WTC11 (cell line): ENCODE measurements around the gene FHOD3. TPM values are rescaled to one million over a fixed set of nuclear protein-coding genes. Genes with fewer than 3 reads are reported as not detected.

Experiments used
- ATAC-seq: fragments of 200-7000 bp; cut with Tn5 transposase; 2 replicates; pipeline ENCODE4 v1.10.0; 2021; ENCODE audit warnings: mild to moderate bottlenecking, moderate library complexity
- CTCF ChIA-PET: fragments of 300-600 bp; sonication (Branson Sonifier 250); formaldehyde crosslinking; loops from one replicate; lab custom pipeline; 2021; ENCODE audit warnings: antibody characterized with exemption; lab: Charles Lee
- POLR2A ChIA-PET: fragments of 350-600 bp; sonication (Branson Sonifier 250); formaldehyde crosslinking; loops from one replicate; lab custom pipeline; 2021; ENCODE audit warnings: antibody characterized with exemption; lab: Charles Lee
- DNase-seq: peaks from one replicate; pipeline ENCODE4 v3.0.0; 2021; ENCODE audit warnings: low spot score
- H3K27ac Mint-ChIP-seq: 2 replicates; pipeline ENCODE4 v1.8.0; 2021; ENCODE audit warnings: mixed read lengths
- H3K27me3 Mint-ChIP-seq: 2 replicates; pipeline ENCODE4 v1.8.0; 2021; ENCODE audit warnings: low read depth, mild to moderate bottlenecking, moderate library complexity, mixed read lengths
- H3K36me3 Mint-ChIP-seq: 2 replicates; pipeline ENCODE4 v1.8.0; 2021; ENCODE audit warnings: mixed read lengths
- H3K4me1 Mint-ChIP-seq: 2 replicates; pipeline ENCODE4 v1.8.0; 2022; ENCODE audit warnings: mixed read lengths
- H3K4me3 Mint-ChIP-seq: 2 replicates; pipeline ENCODE4 v1.8.0; 2021; ENCODE audit warnings: mild to moderate bottlenecking, moderate library complexity, mixed read lengths
- H3K9me3 Mint-ChIP-seq: 2 replicates; pipeline ENCODE4 v1.8.0; 2021; ENCODE audit warnings: mixed read lengths
- EMX1 ChIP-seq: fragments of 250-450 bp; sonication (Bioruptor Pico); IDR thresholded peaks from 2 replicates; pipeline ENCODE4 v1.8.0; 2021; ENCODE audit warnings: mild to moderate bottlenecking
- ESRRA ChIP-seq: sonication (generic); formaldehyde crosslinking; IDR thresholded peaks from 2 replicates; pipeline ENCODE4 v1.8.1; 2022; ENCODE audit warnings: mild to moderate bottlenecking, missing genetic modification reagents, borderline replicate concordance
- GRHL2 ChIP-seq: fragments of 250-450 bp; sonication (Bioruptor Pico); IDR thresholded peaks from 2 replicates; pipeline ENCODE4 v1.8.0; 2022; ENCODE audit warnings: mild to moderate bottlenecking, moderate library complexity; ENCODE audit not compliant: insufficient replicate concordance, severe bottlenecking
- HMGA2 ChIP-seq: fragments of 250-450 bp; sonication (Bioruptor Pico); IDR thresholded peaks from 2 replicates; pipeline ENCODE4 v1.4.0; 2021; ENCODE audit warnings: mild to moderate bottlenecking, moderate library complexity
- JUN ChIP-seq: sonication (generic); formaldehyde crosslinking; IDR thresholded peaks from 2 replicates; pipeline ENCODE4 v1.8.0; 2023; ENCODE audit warnings: mild to moderate bottlenecking, missing genetic modification reagents
- PRRX2 ChIP-seq: fragments of 250-450 bp; sonication (Bioruptor Pico); IDR thresholded peaks from 2 replicates; pipeline ENCODE4 v1.8.0; 2021; ENCODE audit warnings: mild to moderate bottlenecking
- SP1 ChIP-seq: sonication (generic); formaldehyde crosslinking; conservative IDR thresholded peaks from 2 replicates; pipeline ENCODE4 v1.8.1; 2022; ENCODE audit warnings: missing genetic modification reagents
- TP53 ChIP-seq: sonication (generic); formaldehyde crosslinking; IDR thresholded peaks from 2 replicates; pipeline ENCODE4 v1.8.1; 2023; ENCODE audit warnings: mild to moderate bottlenecking, missing genetic modification reagents
- ZNF263 ChIP-seq: sonication (generic); formaldehyde crosslinking; IDR thresholded peaks from 2 replicates; pipeline ENCODE4 v1.8.1; 2022; ENCODE audit warnings: low read depth, mild to moderate bottlenecking, moderate library complexity, missing genetic modification reagents
- ZNF317 ChIP-seq: sonication (generic); formaldehyde crosslinking; IDR thresholded peaks from 2 replicates; pipeline ENCODE4 v1.8.1; 2023; ENCODE audit warnings: low read depth, mild to moderate bottlenecking, moderate library complexity, missing genetic modification reagents, borderline replicate concordance
- ZNF416 ChIP-seq: fragments of 250-450 bp; sonication (Bioruptor Pico); IDR thresholded peaks from 2 replicates; pipeline ENCODE4 v1.9.0; 2021; ENCODE audit warnings: mild to moderate bottlenecking, inconsistent platforms
- ZNF423 ChIP-seq: fragments of 250-450 bp; sonication (Bioruptor Pico); IDR thresholded peaks from 2 replicates; pipeline ENCODE4 v2.1.2; 2022; ENCODE audit warnings: mild to moderate bottlenecking, moderate library complexity
- total RNA-seq: library from RNA; stranded (reverse); gene quantifications from 3 replicates; pipeline ENCODE4 v1.2.3, GENCODE V29; 2021
- TF ChIP-seq, protein P1 (sequence below): sonication (generic); formaldehyde crosslinking; IDR thresholded peaks from 2 replicates; pipeline ENCODE4 v1.8.0; 2022; ENCODE audit warnings: mild to moderate bottlenecking, missing genetic modification reagents
- TF ChIP-seq, protein P2 (sequence below): sonication (generic); formaldehyde crosslinking; IDR thresholded peaks from 2 replicates; pipeline ENCODE4 v1.8.1; 2022; ENCODE audit warnings: mild to moderate bottlenecking, moderate library complexity, missing genetic modification reagents
- TF ChIP-seq, protein P3 (sequence below): fragments of 250-450 bp; sonication (Bioruptor Pico); conservative IDR thresholded peaks from 2 replicates; pipeline ENCODE4 v1.9.0; 2021; ENCODE audit warnings: mild to moderate bottlenecking
- TF ChIP-seq, protein P4 (sequence below): sonication (generic); formaldehyde crosslinking; IDR thresholded peaks from 2 replicates; pipeline ENCODE4 v1.8.0; 2022; ENCODE audit warnings: mild to moderate bottlenecking, missing genetic modification reagents
- TF ChIP-seq, protein P5 (sequence below): fragments of 200-600 bp; IDR thresholded peaks from 2 replicates; pipeline ENCODE4 v1.8.0; 2022; ENCODE audit warnings: antibody characterized with exemption
- TF ChIP-seq, protein P6 (sequence below): fragments of 250-450 bp; sonication (Bioruptor Pico); IDR thresholded peaks from 2 replicates; pipeline ENCODE4 v1.9.0; 2021; ENCODE audit warnings: moderate library complexity, mild to moderate bottlenecking, inconsistent platforms, borderline replicate concordance
- TF ChIP-seq, protein P7 (sequence below): sonication (generic); formaldehyde crosslinking; IDR thresholded peaks from 2 replicates; pipeline ENCODE4 v1.8.1; 2023; ENCODE audit warnings: mild to moderate bottlenecking, missing genetic modification reagents, borderline replicate concordance
- TF ChIP-seq, protein P8 (sequence below): sonication (generic); formaldehyde crosslinking; IDR thresholded peaks from 2 replicates; pipeline ENCODE4 v1.8.1; 2022; ENCODE audit warnings: low read depth, mild to moderate bottlenecking, moderate library complexity, missing genetic modification reagents, borderline replicate concordance

Gene FHOD3
- total RNA-seq, 1 experiment from 2014 or later: 3.8 TPM

DNA sequence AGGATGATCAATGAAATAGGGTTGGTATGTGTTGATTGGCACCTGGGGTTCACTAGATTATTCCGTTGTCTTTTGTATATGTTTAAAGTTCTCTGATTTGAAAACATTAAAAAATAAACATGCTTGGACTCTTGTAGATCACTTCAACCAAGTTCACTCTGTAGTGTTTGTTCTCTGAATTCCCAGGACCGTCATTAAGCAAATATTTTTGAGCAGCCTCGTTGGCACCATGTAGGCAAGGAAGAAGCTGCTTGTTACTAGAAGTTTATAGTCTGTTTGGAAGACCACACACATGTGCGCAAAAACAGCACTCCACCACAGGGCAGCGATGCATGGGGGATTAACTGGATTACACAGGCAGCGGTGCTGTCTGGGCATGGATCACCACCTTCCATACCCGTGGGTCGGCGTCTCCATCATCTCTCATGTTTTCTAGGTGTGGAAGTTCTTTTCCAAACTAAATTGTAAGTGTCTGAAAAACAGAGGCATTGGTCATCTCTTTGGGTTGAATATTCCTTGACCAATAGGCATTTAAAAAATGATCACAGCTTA is 212.2 kb downstream of the FHOD3 start:
- H3K9me3 Mint-ChIP-seq: no peaks in the 10 kb centered on the region
- H3K4me3 Mint-ChIP-seq: no peak overlapping the region
- POLR2A ChIA-PET: no interaction called here
- TF ChIP-seq ESRRA (CRISPR knock-in tag) (no peak), PRRX2 (CRISPR knock-in tag) (no peak), HMGA2 (CRISPR knock-in tag) (no peak), ZNF416 (CRISPR knock-in tag) (no peak), TP53 (CRISPR knock-in tag) (no peak), GRHL2 (CRISPR knock-in tag) (no peak), JUN (CRISPR knock-in tag) (no peak), ZNF317 (no peak), SP1 (CRISPR knock-in tag) (no peak), ZNF423 (no peak), ZNF263 (CRISPR knock-in tag) (no peak), EMX1 (CRISPR knock-in tag) (no peak)
- TF ChIP-seq, protein P1, sequence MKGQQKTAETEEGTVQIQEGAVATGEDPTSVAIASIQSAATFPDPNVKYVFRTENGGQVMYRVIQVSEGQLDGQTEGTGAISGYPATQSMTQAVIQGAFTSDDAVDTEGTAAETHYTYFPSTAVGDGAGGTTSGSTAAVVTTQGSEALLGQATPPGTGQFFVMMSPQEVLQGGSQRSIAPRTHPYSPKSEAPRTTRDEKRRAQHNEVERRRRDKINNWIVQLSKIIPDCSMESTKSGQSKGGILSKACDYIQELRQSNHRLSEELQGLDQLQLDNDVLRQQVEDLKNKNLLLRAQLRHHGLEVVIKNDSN (CRISPR knock-in tag): no peak
- TF ChIP-seq, protein P2, sequence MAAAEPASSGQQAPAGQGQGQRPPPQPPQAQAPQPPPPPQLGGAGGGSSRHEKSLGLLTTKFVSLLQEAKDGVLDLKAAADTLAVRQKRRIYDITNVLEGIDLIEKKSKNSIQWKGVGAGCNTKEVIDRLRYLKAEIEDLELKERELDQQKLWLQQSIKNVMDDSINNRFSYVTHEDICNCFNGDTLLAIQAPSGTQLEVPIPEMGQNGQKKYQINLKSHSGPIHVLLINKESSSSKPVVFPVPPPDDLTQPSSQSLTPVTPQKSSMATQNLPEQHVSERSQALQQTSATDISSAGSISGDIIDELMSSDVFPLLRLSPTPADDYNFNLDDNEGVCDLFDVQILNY (CRISPR knock-in tag): no peak
- TF ChIP-seq, protein P3, sequence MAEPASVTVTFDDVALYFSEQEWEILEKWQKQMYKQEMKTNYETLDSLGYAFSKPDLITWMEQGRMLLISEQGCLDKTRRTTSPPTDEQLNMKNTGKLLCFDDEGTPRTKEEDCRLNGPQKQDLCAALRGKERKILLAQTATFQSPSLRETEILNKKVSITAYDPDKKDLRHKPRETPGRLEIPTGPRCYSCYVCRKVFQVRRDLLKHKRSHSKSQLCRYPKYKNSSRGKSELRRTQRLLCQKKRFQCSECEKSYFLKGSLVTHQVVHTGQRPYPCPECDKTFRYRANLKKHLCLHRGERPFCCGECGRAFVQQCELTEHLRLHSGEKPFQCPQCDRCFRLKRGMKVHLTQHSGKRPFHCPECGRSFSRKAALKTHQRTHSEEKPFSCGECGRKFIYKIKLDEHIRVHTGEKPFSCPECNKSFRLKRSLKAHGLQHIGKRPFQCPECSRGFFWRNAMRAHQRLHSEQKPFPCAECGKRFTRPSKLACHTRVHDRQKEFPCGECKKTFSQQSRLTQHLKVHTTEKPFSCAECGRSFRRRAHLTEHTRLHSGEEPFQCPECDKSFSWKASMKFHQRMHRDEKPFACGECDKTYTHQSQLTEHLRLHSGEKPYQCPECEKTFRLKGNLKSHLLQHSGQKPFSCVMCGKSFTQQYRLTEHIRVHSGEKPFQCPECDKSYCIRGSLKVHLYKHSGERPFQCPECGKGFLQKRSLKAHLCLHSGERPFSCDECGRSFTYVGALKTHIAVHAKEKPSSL (CRISPR knock-in tag): no peak
- TF ChIP-seq, protein P4, sequence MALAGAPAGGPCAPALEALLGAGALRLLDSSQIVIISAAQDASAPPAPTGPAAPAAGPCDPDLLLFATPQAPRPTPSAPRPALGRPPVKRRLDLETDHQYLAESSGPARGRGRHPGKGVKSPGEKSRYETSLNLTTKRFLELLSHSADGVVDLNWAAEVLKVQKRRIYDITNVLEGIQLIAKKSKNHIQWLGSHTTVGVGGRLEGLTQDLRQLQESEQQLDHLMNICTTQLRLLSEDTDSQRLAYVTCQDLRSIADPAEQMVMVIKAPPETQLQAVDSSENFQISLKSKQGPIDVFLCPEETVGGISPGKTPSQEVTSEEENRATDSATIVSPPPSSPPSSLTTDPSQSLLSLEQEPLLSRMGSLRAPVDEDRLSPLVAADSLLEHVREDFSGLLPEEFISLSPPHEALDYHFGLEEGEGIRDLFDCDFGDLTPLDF (CRISPR knock-in tag): no peak
- TF ChIP-seq, protein P5, sequence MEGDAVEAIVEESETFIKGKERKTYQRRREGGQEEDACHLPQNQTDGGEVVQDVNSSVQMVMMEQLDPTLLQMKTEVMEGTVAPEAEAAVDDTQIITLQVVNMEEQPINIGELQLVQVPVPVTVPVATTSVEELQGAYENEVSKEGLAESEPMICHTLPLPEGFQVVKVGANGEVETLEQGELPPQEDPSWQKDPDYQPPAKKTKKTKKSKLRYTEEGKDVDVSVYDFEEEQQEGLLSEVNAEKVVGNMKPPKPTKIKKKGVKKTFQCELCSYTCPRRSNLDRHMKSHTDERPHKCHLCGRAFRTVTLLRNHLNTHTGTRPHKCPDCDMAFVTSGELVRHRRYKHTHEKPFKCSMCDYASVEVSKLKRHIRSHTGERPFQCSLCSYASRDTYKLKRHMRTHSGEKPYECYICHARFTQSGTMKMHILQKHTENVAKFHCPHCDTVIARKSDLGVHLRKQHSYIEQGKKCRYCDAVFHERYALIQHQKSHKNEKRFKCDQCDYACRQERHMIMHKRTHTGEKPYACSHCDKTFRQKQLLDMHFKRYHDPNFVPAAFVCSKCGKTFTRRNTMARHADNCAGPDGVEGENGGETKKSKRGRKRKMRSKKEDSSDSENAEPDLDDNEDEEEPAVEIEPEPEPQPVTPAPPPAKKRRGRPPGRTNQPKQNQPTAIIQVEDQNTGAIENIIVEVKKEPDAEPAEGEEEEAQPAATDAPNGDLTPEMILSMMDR: no peak
- TF ChIP-seq, protein P6, sequence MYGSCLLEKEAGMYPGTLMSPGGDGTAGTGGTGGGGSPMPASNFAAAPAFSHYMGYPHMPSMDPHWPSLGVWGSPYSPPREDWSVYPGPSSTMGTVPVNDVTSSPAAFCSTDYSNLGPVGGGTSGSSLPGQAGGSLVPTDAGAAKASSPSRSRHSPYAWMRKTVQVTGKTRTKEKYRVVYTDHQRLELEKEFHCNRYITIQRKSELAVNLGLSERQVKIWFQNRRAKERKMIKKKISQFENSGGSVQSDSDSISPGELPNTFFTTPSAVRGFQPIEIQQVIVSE (CRISPR knock-in tag): no peak
- TF ChIP-seq, protein P7, sequence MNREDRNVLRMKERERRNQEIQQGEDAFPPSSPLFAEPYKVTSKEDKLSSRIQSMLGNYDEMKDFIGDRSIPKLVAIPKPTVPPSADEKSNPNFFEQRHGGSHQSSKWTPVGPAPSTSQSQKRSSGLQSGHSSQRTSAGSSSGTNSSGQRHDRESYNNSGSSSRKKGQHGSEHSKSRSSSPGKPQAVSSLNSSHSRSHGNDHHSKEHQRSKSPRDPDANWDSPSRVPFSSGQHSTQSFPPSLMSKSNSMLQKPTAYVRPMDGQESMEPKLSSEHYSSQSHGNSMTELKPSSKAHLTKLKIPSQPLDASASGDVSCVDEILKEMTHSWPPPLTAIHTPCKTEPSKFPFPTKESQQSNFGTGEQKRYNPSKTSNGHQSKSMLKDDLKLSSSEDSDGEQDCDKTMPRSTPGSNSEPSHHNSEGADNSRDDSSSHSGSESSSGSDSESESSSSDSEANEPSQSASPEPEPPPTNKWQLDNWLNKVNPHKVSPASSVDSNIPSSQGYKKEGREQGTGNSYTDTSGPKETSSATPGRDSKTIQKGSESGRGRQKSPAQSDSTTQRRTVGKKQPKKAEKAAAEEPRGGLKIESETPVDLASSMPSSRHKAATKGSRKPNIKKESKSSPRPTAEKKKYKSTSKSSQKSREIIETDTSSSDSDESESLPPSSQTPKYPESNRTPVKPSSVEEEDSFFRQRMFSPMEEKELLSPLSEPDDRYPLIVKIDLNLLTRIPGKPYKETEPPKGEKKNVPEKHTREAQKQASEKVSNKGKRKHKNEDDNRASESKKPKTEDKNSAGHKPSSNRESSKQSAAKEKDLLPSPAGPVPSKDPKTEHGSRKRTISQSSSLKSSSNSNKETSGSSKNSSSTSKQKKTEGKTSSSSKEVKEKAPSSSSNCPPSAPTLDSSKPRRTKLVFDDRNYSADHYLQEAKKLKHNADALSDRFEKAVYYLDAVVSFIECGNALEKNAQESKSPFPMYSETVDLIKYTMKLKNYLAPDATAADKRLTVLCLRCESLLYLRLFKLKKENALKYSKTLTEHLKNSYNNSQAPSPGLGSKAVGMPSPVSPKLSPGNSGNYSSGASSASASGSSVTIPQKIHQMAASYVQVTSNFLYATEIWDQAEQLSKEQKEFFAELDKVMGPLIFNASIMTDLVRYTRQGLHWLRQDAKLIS (CRISPR knock-in tag): no peak
- TF ChIP-seq, protein P8, sequence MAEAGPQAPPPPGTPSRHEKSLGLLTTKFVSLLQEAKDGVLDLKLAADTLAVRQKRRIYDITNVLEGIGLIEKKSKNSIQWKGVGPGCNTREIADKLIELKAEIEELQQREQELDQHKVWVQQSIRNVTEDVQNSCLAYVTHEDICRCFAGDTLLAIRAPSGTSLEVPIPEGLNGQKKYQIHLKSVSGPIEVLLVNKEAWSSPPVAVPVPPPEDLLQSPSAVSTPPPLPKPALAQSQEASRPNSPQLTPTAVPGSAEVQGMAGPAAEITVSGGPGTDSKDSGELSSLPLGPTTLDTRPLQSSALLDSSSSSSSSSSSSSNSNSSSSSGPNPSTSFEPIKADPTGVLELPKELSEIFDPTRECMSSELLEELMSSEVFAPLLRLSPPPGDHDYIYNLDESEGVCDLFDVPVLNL: no peak
- H3K36me3 Mint-ChIP-seq: no peaks in the 10 kb centered on the region
- H3K4me1 Mint-ChIP-seq: peaks cover 21% of the 10 kb centered on the region
- ATAC-seq (no peak), DNase-seq (no peak)
- CTCF ChIA-PET: interaction anchor here (1.0 kb wide), 1 partner anchor 179 kb away, joined by 3 read pairs; no protein-coding TSS in a partner anchor
- H3K27me3 Mint-ChIP-seq: no peaks in the 10 kb centered on the region
- no peak overlapping the region for H3K27ac Mint-ChIP-seq
